Fibroblast of lung (primary cell): Measurements from ENCODE around the gene ING4.

Experiments
- CTCF ChIP-seq, 2 donors: IDR thresholded peaks in 1 of 2; conservative IDR thresholded peaks in 1 of 2; 1 replicate in 1 of 2; 2 replicates in 1 of 2; pipeline ENCODE4 v1.5.1; 2011 to 2012; ENCODE audit warnings: low read length in 2 of 2, control low read depth in 1 of 2, inconsistent platforms in 1 of 2, low read depth in 1 of 2, mild to moderate bottlenecking in 1 of 2
- EZH2 ChIP-seq: IDR thresholded peaks from 2 replicates; pipeline ENCODE4 v1.5.1; 2012; ENCODE audit warnings: low read length, control low read depth, mild to moderate bottlenecking; ENCODE audit errors: missing control alignments

- TF ChIP-seq EZH2 (no peak), CTCF (conservative IDR thresholded peaks at IDR 0.05 in 1 of 2, IDR thresholded peaks at IDR 0.05 in 1 of 2; ENCODE audit: low read depth in 1 of 2, low read length in 2 of 2) (no peak)
These were observed 46.1 kb upstream of the ING4 start for GRCh38 chr12:6708960-6709394.
